A549 treated with GW870086 at 1 μM for 4 hours (cell line): Measurements from ENCODE around the gene ACAP3. TPM values are rescaled to one million over a fixed set of nuclear protein-coding genes. Genes with fewer than 3 reads are reported as not detected.

Source experiments
- total RNA-seq: library from RNA; stranded (reverse); fragments of 200-300 nt; extraction: Qiagen RNA extraction; gene quantifications from 5 replicates; pipeline ENCODE4 v1.2.3, GENCODE V29; 2022; ENCODE audit warnings: low read depth

ACAP3 gene, protein sequence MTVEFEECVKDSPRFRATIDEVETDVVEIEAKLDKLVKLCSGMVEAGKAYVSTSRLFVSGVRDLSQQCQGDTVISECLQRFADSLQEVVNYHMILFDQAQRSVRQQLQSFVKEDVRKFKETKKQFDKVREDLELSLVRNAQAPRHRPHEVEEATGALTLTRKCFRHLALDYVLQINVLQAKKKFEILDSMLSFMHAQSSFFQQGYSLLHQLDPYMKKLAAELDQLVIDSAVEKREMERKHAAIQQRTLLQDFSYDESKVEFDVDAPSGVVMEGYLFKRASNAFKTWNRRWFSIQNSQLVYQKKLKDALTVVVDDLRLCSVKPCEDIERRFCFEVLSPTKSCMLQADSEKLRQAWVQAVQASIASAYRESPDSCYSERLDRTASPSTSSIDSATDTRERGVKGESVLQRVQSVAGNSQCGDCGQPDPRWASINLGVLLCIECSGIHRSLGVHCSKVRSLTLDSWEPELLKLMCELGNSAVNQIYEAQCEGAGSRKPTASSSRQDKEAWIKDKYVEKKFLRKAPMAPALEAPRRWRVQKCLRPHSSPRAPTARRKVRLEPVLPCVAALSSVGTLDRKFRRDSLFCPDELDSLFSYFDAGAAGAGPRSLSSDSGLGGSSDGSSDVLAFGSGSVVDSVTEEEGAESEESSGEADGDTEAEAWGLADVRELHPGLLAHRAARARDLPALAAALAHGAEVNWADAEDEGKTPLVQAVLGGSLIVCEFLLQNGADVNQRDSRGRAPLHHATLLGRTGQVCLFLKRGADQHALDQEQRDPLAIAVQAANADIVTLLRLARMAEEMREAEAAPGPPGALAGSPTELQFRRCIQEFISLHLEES
- 11.4 to 15.4 TPM (median 14.5 TPM) in 5 replicates for total RNA-seq

DNA sequence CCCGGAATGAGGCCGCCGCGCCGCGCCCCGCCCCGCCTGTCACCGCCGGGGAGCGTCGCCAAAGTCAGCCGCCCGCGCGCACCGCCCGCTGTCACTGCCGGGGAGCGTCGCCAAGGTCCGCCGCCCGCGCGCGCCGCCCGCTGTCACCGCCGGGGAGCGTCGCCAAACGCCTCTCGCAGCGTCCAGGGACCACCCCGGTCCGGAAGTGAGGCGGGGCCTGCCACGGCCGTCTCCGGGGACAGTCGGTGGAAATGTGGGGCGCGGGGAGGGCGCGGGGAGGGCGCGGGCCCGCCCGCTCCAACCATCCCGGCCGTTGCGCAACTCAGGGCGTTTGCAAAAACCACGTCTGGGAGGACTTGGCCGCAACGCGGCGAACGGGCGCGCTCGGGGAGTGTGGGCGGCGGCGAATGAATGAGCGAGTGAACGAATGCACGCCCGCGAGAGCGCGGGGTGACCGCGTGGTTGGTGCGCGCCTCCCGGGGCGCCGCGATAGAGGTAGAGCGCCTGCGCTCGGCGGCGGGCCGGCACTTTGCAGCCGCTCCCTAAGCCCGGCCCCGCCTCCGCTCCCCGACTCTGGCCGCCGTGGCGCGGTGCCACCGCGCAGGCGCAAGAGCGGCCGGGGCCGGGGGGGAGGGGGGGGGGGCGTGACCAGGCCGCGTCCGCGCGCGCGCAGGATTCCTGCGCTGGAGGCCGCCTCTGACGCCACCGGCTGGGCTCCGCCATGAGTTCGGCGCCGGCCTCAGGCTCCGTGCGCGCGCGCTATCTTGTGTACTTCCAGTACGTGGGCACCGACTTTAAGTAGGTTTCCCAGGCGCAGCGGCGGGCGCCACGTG, at the start of gene ACAP3, which contains the start of gene PUSL1:
Gene ACAP3, minus strand, starts transcription at position 8 of the 833 bp plus-strand sequence. CDS start 115 bp downstream, outside the sequence.
Gene PUSL1, plus strand, starts transcription at position 675 of the 833 bp plus-strand sequence. Its CDS starts 47 bp downstream, at position 722.

GRCh38 chr1:1349256-1350012, 41.7 kb upstream of the ACAP3 start, which contains the start of gene DVL1:
Gene DVL1, minus strand, starts transcription at chr1:1349418. Its CDS starts 353 bp downstream, at chr1:1349065.

DNA sequence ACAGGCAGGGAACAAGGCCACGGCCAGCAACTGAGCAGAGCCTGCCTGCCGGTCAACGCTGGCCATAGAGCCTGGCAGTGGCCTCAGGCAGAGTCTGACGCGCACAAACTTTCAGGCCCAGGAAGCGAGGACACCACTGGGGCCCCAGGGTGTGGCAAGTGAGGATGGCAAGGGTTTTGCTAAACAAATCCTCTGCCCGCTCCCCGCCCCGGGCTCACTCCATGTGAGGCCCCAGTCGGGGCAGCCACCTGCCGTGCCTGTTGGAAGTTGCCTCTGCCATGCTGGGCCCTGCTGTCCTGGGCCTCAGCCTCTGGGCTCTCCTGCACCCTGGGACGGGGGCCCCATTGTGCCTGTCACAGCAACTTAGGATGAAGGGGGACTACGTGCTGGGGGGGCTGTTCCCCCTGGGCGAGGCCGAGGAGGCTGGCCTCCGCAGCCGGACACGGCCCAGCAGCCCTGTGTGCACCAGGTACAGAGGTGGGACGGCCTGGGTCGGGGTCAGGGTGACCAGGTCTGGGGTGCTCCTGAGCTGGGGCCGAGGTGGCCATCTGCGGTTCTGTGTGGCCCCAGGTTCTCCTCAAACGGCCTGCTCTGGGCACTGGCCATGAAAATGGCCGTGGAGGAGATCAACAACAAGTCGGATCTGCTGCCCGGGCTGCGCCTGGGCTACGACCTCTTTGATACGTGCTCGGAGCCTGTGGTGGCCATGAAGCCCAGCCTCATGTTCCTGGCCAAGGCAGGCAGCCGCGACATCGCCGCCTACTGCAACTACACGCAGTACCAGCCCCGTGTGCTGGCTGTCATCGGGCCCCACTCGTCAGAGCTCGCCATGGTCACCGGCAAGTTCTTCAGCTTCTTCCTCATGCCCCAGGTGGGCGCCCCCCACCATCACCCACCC, 23.6 kb upstream of the ACAP3 start, which contains the start of gene TAS1R3:
Gene TAS1R3, plus strand, starts transcription at position 213 of the 898 bp plus-strand sequence. Its CDS starts 66 bp downstream, at position 279.

GRCh38 chr1:1324524-1325287, 17.0 kb upstream of the ACAP3 start, which contains the start of the genes CPTP and INTS11:
Gene CPTP, plus strand, starts transcription at chr1:1324802. Its CDS starts 2,109 bp downstream, at chr1:1326911.
Gene INTS11, minus strand, starts transcription at chr1:1324660. Its CDS starts 52 bp downstream, at chr1:1324608.

DNA sequence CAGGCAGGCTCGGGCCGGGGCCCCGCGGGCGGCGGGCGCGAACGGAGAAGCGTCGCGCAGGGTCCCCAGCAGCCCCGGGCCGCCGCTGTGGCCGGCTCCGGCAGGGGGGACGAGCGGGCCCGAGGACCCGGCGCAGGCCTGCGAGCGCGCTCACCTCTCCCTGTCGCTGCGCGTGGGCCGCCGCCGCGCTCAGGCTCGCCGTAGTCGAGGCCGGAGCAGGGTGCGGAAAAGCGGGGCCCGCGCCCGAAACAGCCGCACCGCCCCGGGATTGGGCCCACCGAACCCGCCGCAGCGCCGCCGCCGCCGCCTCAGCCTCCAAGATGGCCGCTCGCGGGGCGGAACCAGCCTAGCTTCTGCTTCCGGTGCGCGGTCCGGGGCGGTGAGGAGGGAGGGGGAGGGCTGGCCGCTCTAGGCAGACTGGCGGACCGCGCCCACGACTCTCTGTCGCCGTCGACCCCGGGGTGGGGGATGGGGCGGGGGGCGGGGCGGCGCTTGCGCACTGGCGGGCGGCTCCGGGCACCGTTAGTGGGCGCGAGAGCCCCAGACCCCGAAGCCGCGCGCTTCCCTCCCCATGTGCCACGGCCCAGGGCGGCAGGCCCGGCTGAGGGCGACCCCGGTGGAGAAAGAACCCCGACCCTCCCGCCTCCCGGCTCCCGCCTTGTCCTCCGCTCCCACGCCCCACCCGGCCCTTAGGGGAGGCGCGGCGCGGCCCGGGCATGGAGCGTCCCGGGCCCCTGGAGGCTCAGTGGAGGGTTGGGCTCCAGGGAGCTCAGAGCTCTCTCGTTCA, 34.0 kb downstream of the ACAP3 start, which contains the start of gene UBE2J2:
Gene UBE2J2, minus strand, starts transcription at position 343 of the 787 bp plus-strand sequence. CDS start 5,862 bp downstream, outside the sequence.

GRCh38 chr1:1246577-1247340, 61.0 kb downstream of the ACAP3 start, which contains the start of gene C1QTNF12:
Gene C1QTNF12, minus strand, starts transcription at chr1:1246722. Its CDS starts 32 bp downstream, at chr1:1246690.

Other genes starting within 250 kb of the ACAP3 start
- 0.14 to 0.42 TPM (median 0.31 TPM) in 5 replicates for gene RNF223, start 233.6 kb downstream of the ACAP3 start, total RNA-seq
- 9.8 to 14.4 TPM (median 13.9 TPM) in 5 replicates for gene C1orf159, start 191.8 kb downstream of the ACAP3 start, total RNA-seq
- not detected in 5 replicates for gene TTLL10, start 134.1 kb downstream of the ACAP3 start, total RNA-seq
- 0.14 to 0.19 TPM in 2 of 5 replicates, not detected in the others for gene TNFRSF18, start 101.3 kb downstream of the ACAP3 start, total RNA-seq
- 0.12 to 0.22 TPM in 2 of 5 replicates, not detected in the others for gene TNFRSF4, start 93.8 kb downstream of the ACAP3 start, total RNA-seq
- 108 to 134 TPM (median 126 TPM) in 5 replicates for gene SDF4, start 75.9 kb downstream of the ACAP3 start, total RNA-seq
- gene B3GALT6, start 75.7 kb downstream of the ACAP3 start, total RNA-seq: 11.1 to 18.4 TPM (median 17.7 TPM) in 5 replicates
- 0.98 to 1.7 TPM (median 1.6 TPM) in 5 replicates for gene C1QTNF12, start 61.2 kb downstream of the ACAP3 start, total RNA-seq
- 38.9 to 49.3 TPM (median 46.2 TPM) in 5 replicates for gene UBE2J2, start 34.1 kb downstream of the ACAP3 start, total RNA-seq
- gene SCNN1D, start 27.5 kb downstream of the ACAP3 start, total RNA-seq: 0.77 to 2.1 TPM (median 1.1 TPM) in 5 replicates
- gene PUSL1, start 667 bp upstream of the ACAP3 start, total RNA-seq: 17.2 to 24.7 TPM (median 23.5 TPM) in 5 replicates
- 45.2 to 58.3 TPM (median 56.8 TPM) in 5 replicates for gene INTS11, start 16.7 kb upstream of the ACAP3 start, total RNA-seq
- 15.6 to 23.7 TPM (median 21.0 TPM) in 5 replicates for gene CPTP, start 16.9 kb upstream of the ACAP3 start, total RNA-seq
- gene TAS1R3, start 23.4 kb upstream of the ACAP3 start, total RNA-seq: 0.08 to 0.19 TPM (median 0.16 TPM) in 5 replicates
- 51.2 to 74.2 TPM (median 71.4 TPM) in 5 replicates for gene DVL1, start 41.5 kb upstream of the ACAP3 start, total RNA-seq
- 0.11 to 0.62 TPM (median 0.56 TPM) in 4 of 5 replicates, not detected in the other for gene MXRA8, start 50.6 kb upstream of the ACAP3 start, total RNA-seq
- 110 to 188 TPM (median 169 TPM) in 5 replicates for gene AURKAIP1, start 67.3 kb upstream of the ACAP3 start, total RNA-seq
- 43.5 to 57.6 TPM (median 53.1 TPM) in 5 replicates for gene CCNL2, start 91.4 kb upstream of the ACAP3 start, total RNA-seq
- 128 to 156 TPM (median 134 TPM) in 5 replicates for gene MRPL20, start 99.4 kb upstream of the ACAP3 start, total RNA-seq
- 0.06 TPM in 1 of 5 replicates, not detected in the others for gene ANKRD65, start 113.3 kb upstream of the ACAP3 start, total RNA-seq
- gene VWA1, start 127.8 kb upstream of the ACAP3 start, total RNA-seq: 4.4 to 16.3 TPM (median 14.5 TPM) in 5 replicates
- gene ATAD3C, start 141.8 kb upstream of the ACAP3 start, total RNA-seq: not detected in 5 replicates
- 1.4 to 3.9 TPM (median 2.9 TPM) in 5 replicates for gene ATAD3B, start 163.8 kb upstream of the ACAP3 start, total RNA-seq
- 28.5 to 39.6 TPM (median 37.7 TPM) in 5 replicates for gene ATAD3A, start 204.2 kb upstream of the ACAP3 start, total RNA-seq
- 0.39 to 0.81 TPM (median 0.44 TPM) in 4 of 5 replicates, not detected in the other for gene TMEM240, start 232.7 kb upstream of the ACAP3 start, total RNA-seq